Dedifferentiated amniotic fluid mesenchymal stem cell (primary cell): ENCODE data around the gene NPC2.
"Not testable (repeated sequence)": the region's sequence is repeated elsewhere in the genome, so short reads cannot be mapped to it uniquely, and the experiment has no call there.

Experiments
- DNase-seq: peaks from one replicate; pipeline ENCODE4 v3.0.0-alpha.2; 2016; ENCODE audit errors: extremely low spot score

NPC2 gene

GRCh38 chr14:74492776-74493342 is at the start of gene NPC2:
NPC2 (minus strand) TSS chr14:74493305; CDS start chr14:74493274, 31 bp downstream.
- DNase-seq: no peak

GRCh38 chr14:74542056-74542685 is 49.1 kb upstream of the NPC2 start:
- DNase-seq: no peak

- no peak for DNase-seq
These were observed 48.1 kb upstream of the NPC2 start for GRCh38 chr14:74541225-74541624.

- no peak for DNase-seq
These were observed 46.4 kb upstream of the NPC2 start for GRCh38 chr14:74539503-74539902.

GRCh38 chr14:74538411-74539391 is 45.6 kb upstream of the NPC2 start:
- DNase-seq: no peak

GRCh38 chr14:74536336-74536735 is 43.2 kb upstream of the NPC2 start:
- not testable (repeated sequence) for DNase-seq

GRCh38 chr14:74535756-74536325 is 42.7 kb upstream of the NPC2 start:
- DNase-seq: no peak

GRCh38 chr14:74533576-74533975 is 40.5 kb upstream of the NPC2 start:
- no peak for DNase-seq

GRCh38 chr14:74532246-74532645 is 39.1 kb upstream of the NPC2 start:
- no peak for DNase-seq

GRCh38 chr14:74531467-74531866 is 38.4 kb upstream of the NPC2 start:
- DNase-seq: peak; percentile 68

- no peak for DNase-seq
These were observed 37.9 kb upstream of the NPC2 start for GRCh38 chr14:74531006-74531405.

GRCh38 chr14:74528886-74529285 is 35.8 kb upstream of the NPC2 start:
- no peak for DNase-seq

- no peak for DNase-seq
These were observed 35.3 kb upstream of the NPC2 start for GRCh38 chr14:74528406-74528805.

GRCh38 chr14:74527736-74528280 is 34.7 kb upstream of the NPC2 start:
- DNase-seq: no peak

- no peak for DNase-seq
These were observed 33.9 kb upstream of the NPC2 start for GRCh38 chr14:74526854-74527585.

GRCh38 chr14:74525361-74525851 is 32.3 kb upstream of the NPC2 start:
- no peak for DNase-seq

- no peak for DNase-seq
These were observed 31.7 kb upstream of the NPC2 start for GRCh38 chr14:74524812-74525135.

GRCh38 chr14:74524076-74524811 is 31.1 kb upstream of the NPC2 start:
- no peak for DNase-seq

- no peak for DNase-seq
These were observed 29.6 kb upstream of the NPC2 start for GRCh38 chr14:74522740-74523139.

- no peak for DNase-seq
These were observed 28.7 kb upstream of the NPC2 start for GRCh38 chr14:74521756-74522155.
